H1 (cell line): Measurements from ENCODE around the gene RRAD. TPM values are rescaled to one million over a fixed set of nuclear protein-coding genes. Genes with fewer than 3 reads are reported as not detected.

ENCODE experiments used
- CTCF ChIA-PET: fragments of 300-600 bp; sonication (Branson Sonifier 250); formaldehyde crosslinking; loops from one replicate; lab custom pipeline; 2021; ENCODE audit not compliant: partially characterized antibody; lab: Charles Lee
- POLR2A ChIA-PET: fragments of 300-600 bp; sonication (Branson Sonifier 250); formaldehyde crosslinking; loops from one replicate; lab custom pipeline; 2021; ENCODE audit warnings: inconsistent platforms; ENCODE audit not compliant: partially characterized antibody; lab: Charles Lee
- DNase-seq, 2 experiments: peaks; one replicate each; pipeline versions ENCODE4 v3.0.0 to v3.0.0-alpha.2; 2010 to 2022; ENCODE audit warnings: low spot score in 2 of 2, low read depth in 1 of 2, mixed read lengths in 1 of 2
- FAIRE-seq: peaks from 2 replicates; lab custom pipeline; 2011; peaks lifted over from hg19 to GRCh38; lab: Jason Lieb, UNC
- H2AFZ ChIP-seq: 2 replicates; pipeline ENCODE4 v1.8.1; 2012; ENCODE audit warnings: low read length, inconsistent platforms
- H2AK5ac ChIP-seq: 2 replicates; pipeline ENCODE4 v1.6.1; 2013; ENCODE audit warnings: low read depth, low read length
- H2BK120ac ChIP-seq: replicated peaks from 2 replicates; pipeline ENCODE3; 2013; ENCODE audit warnings: low read depth, low read length, inconsistent platforms
- H2BK12ac ChIP-seq: 2 replicates; pipeline ENCODE4 v1.6.1; 2013; ENCODE audit warnings: low read depth, low read length
- H2BK15ac ChIP-seq: 2 replicates; pipeline ENCODE4 v1.6.1; 2013; ENCODE audit warnings: low read length
- H2BK20ac ChIP-seq: 2 replicates; pipeline ENCODE4 v1.6.1; 2013; ENCODE audit warnings: low read length
- H2BK5ac ChIP-seq: 2 replicates; pipeline ENCODE4 v1.6.1; 2013; ENCODE audit warnings: low read depth, low read length
- H3K14ac ChIP-seq: 2 replicates; pipeline ENCODE4 v1.6.1; 2013; ENCODE audit warnings: inconsistent platforms; ENCODE audit not compliant: insufficient read length
- H3K18ac ChIP-seq: 2 replicates; pipeline ENCODE4 v1.6.1; 2013; ENCODE audit warnings: low read length; ENCODE audit errors: extremely low read depth
- H3K23ac ChIP-seq: 2 replicates; pipeline ENCODE4 v1.6.1; 2013; ENCODE audit warnings: inconsistent platforms; ENCODE audit not compliant: insufficient read length
- H3K23me2 ChIP-seq: 2 replicates; pipeline ENCODE4 v1.6.1; 2013; ENCODE audit warnings: low read depth, low read length
- H3K27ac ChIP-seq: 2 replicates; pipeline ENCODE4 v1.6.1; 2011; ENCODE audit warnings: low read depth, low read length, inconsistent platforms
- H3K27me3 ChIP-seq, 4 experiments: replicated peaks in 1 of 4; 1 replicate in 1 of 4; 2 replicates in 3 of 4; pipeline versions ENCODE4 v1.6.1 to v1.8.1; 2011 to 2013; ENCODE audit warnings: low read length in 3 of 4, mild to moderate bottlenecking in 3 of 4, inconsistent platforms in 2 of 4, mixed read lengths in 2 of 4, moderate library complexity in 1 of 4; ENCODE audit not compliant: control insufficient read depth in 3 of 4, insufficient read depth in 3 of 4; ENCODE audit errors: extremely low read depth in 1 of 4
- H3K36me3 ChIP-seq, 4 experiments: 2 replicates each; pipeline versions ENCODE4 v1.6.1 to v1.8.1; 2011 to 2013; ENCODE audit warnings: mild to moderate bottlenecking in 4 of 4, low read length in 3 of 4, moderate library complexity in 2 of 4, control low read depth in 1 of 4, inconsistent platforms in 1 of 4; ENCODE audit not compliant: insufficient read depth in 4 of 4, control insufficient read depth in 2 of 4
- H3K4ac ChIP-seq: replicated peaks from 2 replicates; pipeline ENCODE3; 2013; ENCODE audit warnings: low read length, low read depth, mixed read lengths, inconsistent platforms; ENCODE audit not compliant: insufficient read length
- H3K4me1 ChIP-seq, 4 experiments: replicated peaks in 1 of 4; 1 replicate in 1 of 4; 2 replicates in 3 of 4; pipeline versions ENCODE4 v1.6.1 to v1.8.1; 2011 to 2013; ENCODE audit warnings: low read length in 3 of 4, inconsistent platforms in 2 of 4, mixed read lengths in 1 of 4; ENCODE audit not compliant: insufficient read depth in 4 of 4, control insufficient read depth in 3 of 4
- H3K4me2 ChIP-seq, 2 experiments: 2 replicates each; pipeline versions ENCODE4 v1.6.1 to v1.8.1; 2011 to 2013; ENCODE audit warnings: low read depth in 2 of 2, low read length in 2 of 2, control low read depth in 1 of 2, inconsistent platforms in 1 of 2, mild to moderate bottlenecking in 1 of 2; ENCODE audit not compliant: insufficient read depth in 1 of 2
- H3K4me3 ChIP-seq, 4 experiments: fragments of 200-600, 300-600 bp in 1 of 4; sonication (generic), shearing (Covaris generic), sonication (Bioruptor Twin) in 1 of 4; 2 replicates each; pipeline versions ENCODE4 v1.5.1 to v1.8.1; 2011 to 2016; ENCODE audit warnings: low read length in 4 of 4, low read depth in 3 of 4, control low read depth in 2 of 4, inconsistent platforms in 2 of 4, mild to moderate bottlenecking in 2 of 4, mixed read lengths in 1 of 4, moderate library complexity in 1 of 4; ENCODE audit not compliant: insufficient read depth in 2 of 4; ENCODE audit errors: extremely low read depth in 1 of 4
- H3K56ac ChIP-seq: replicated peaks from 2 replicates; pipeline ENCODE3; 2013; ENCODE audit warnings: low read depth, mild to moderate bottlenecking, mixed read lengths, low read length, inconsistent platforms; ENCODE audit not compliant: insufficient read length
- H3K79me1 ChIP-seq: 2 replicates; pipeline ENCODE4 v1.6.1; 2013; ENCODE audit warnings: low read depth, low read length, control low read depth
- H3K79me2 ChIP-seq, 2 experiments: 2 replicates each; pipeline versions ENCODE4 v1.6.1 to v1.8.1; 2012 to 2013; ENCODE audit warnings: low read length in 2 of 2, mild to moderate bottlenecking in 2 of 2, inconsistent platforms in 1 of 2; ENCODE audit not compliant: insufficient read depth in 2 of 2, control insufficient read depth in 1 of 2
- H3K9ac ChIP-seq, 4 experiments: replicated peaks in 1 of 4; 1 replicate in 1 of 4; 2 replicates in 3 of 4; pipeline versions ENCODE4 v1.6.1 to v1.8.1; 2011 to 2013; ENCODE audit warnings: low read depth in 3 of 4, low read length in 3 of 4, control low read depth in 2 of 4, mild to moderate bottlenecking in 2 of 4, moderate library complexity in 2 of 4, inconsistent platforms in 1 of 4; ENCODE audit errors: extremely low read depth in 1 of 4
- H3K9me3 ChIP-seq, 2 experiments: 2 replicates each; pipeline versions ENCODE4 v1.6.1 to v1.8.1; 2012 to 2013; ENCODE audit warnings: mild to moderate bottlenecking in 2 of 2, moderate library complexity in 2 of 2, control low read depth in 1 of 2, inconsistent platforms in 1 of 2, low read depth in 1 of 2, low read length in 1 of 2, mixed read lengths in 1 of 2; ENCODE audit not compliant: insufficient read depth in 2 of 2
- H4K20me1 ChIP-seq, 2 experiments: replicated peaks in 1 of 2; 2 replicates each; pipeline versions ENCODE3 to v1.8.1; 2011 to 2013; ENCODE audit warnings: inconsistent platforms in 2 of 2, low read length in 2 of 2, mild to moderate bottlenecking in 1 of 2; ENCODE audit not compliant: insufficient read depth in 2 of 2, control insufficient read depth in 1 of 2
- H4K5ac ChIP-seq: 2 replicates; pipeline ENCODE4 v1.6.1; 2013; ENCODE audit warnings: low read length, low read depth, mixed read lengths, inconsistent platforms; ENCODE audit not compliant: insufficient read length
- H4K8ac ChIP-seq: 2 replicates; pipeline ENCODE4 v1.8.0; 2013; ENCODE audit warnings: mild to moderate bottlenecking, moderate library complexity, low read length, inconsistent platforms; ENCODE audit not compliant: insufficient read depth; ENCODE audit errors: extremely low read depth
- H4K91ac ChIP-seq: replicated peaks from 2 replicates; pipeline ENCODE3; 2013; ENCODE audit warnings: low read length, mixed read lengths, inconsistent platforms; ENCODE audit not compliant: insufficient read length
- E2F6 ChIP-seq: IDR thresholded peaks from 2 replicates; pipeline ENCODE4 v1.6.1; 2012; ENCODE audit warnings: inconsistent platforms
- EGR1 ChIP-seq: IDR thresholded peaks from 2 replicates; pipeline ENCODE4 v1.6.1; 2011; ENCODE audit warnings: low read depth, low read length, borderline replicate concordance
- HDAC2 ChIP-seq, 2 experiments: fragments of 300-600 bp in 1 of 2; sonication (generic) in 1 of 2; IDR thresholded peaks; 2 replicates each; pipeline ENCODE4 v1.6.1; 2011 to 2012; ENCODE audit warnings: low read depth in 2 of 2, low read length in 2 of 2, mild to moderate bottlenecking in 2 of 2, moderate library complexity in 2 of 2, borderline replicate concordance in 1 of 2, inconsistent platforms in 1 of 2
- NANOG ChIP-seq: IDR thresholded peaks from 2 replicates; pipeline ENCODE4 v1.6.1; 2011; ENCODE audit warnings: low read length, low read depth, mild to moderate bottlenecking, inconsistent platforms; ENCODE audit not compliant: insufficient read depth, poor library complexity, severe bottlenecking
- SUZ12 ChIP-seq: fragments of 200-600 bp; sonication (generic); IDR thresholded peaks from 2 replicates; pipeline ENCODE4 v1.6.1; 2012; ENCODE audit warnings: mild to moderate bottlenecking, inconsistent platforms, low read length, moderate library complexity, mixed read lengths
- TAF1 ChIP-seq: IDR thresholded peaks from 2 replicates; pipeline ENCODE4 v1.6.1; 2011; ENCODE audit warnings: mild to moderate bottlenecking, low read depth, low read length
- TBP ChIP-seq: IDR thresholded peaks from 2 replicates; pipeline ENCODE4 v1.6.1; 2011; ENCODE audit warnings: low read depth, low read length, improper control_type of control experiment
- TEAD4 ChIP-seq: IDR thresholded peaks from 2 replicates; pipeline ENCODE4 v1.6.1; 2012; ENCODE audit warnings: low read depth, low read length, inconsistent platforms, mixed read lengths
- YY1 ChIP-seq: IDR thresholded peaks from 2 replicates; pipeline ENCODE4 v1.6.1; 2011; ENCODE audit warnings: low read depth, mild to moderate bottlenecking, low read length
- WGBS, 2 experiments: shearing (Covaris generic) in 1 of 2; methylation state at CpG; one replicate each; pipeline versions ENCODE4 v1.1.6 to v1.1.7; 2013 to 2015; ENCODE audit warnings: low lambda C conversion rate in 2 of 2, mixed read lengths in 2 of 2, inconsistent platforms in 1 of 2, low coverage in 1 of 2, missing lambda C conversion rate in 1 of 2; ENCODE audit not compliant: insufficient replicate concordance in 2 of 2, insufficient coverage in 1 of 2, insufficient read length in 1 of 2; ENCODE audit errors: extremely low coverage in 1 of 2, missing lambda C conversion rate in 1 of 2; 5-methylcytosine and 5-hydroxymethylcytosine counted together
- polyA plus RNA-seq, 7 experiments: library from polyadenylated mRNA; depleted of rRNA in 3 of 7; stranded (reverse) in 5 of 7; unstranded in 2 of 7; fragments of >200 nt in 5 of 7; fragments of 200-250 nt in 2 of 7; gene quantifications; 1 replicate in 5 of 7; 2 replicates in 1 of 7; 4 replicates in 1 of 7; pipeline versions ENCODE4 v1.2.1 to v1.2.3, GENCODE V29; 2011 to 2013; ENCODE audit warnings: missing spikeins in 2 of 7, mixed read lengths in 2 of 7
- total RNA-seq: library from RNA; stranded (reverse); fragmentation: NEBNext Ultra II Directional; extraction: Animal tissue kit (Norgen Biotek cat#: 25700); gene quantifications from 2 replicates; pipeline ENCODE4 v1.2.1, GENCODE V29; 2021

Gene RRAD
- total and polyA plus RNA-seq, 2 of the 8 experiments (the other 6 are each of a cell fraction or from before 2014, with no cell fraction given): 0.17 TPM; not detected in 1

DNA sequence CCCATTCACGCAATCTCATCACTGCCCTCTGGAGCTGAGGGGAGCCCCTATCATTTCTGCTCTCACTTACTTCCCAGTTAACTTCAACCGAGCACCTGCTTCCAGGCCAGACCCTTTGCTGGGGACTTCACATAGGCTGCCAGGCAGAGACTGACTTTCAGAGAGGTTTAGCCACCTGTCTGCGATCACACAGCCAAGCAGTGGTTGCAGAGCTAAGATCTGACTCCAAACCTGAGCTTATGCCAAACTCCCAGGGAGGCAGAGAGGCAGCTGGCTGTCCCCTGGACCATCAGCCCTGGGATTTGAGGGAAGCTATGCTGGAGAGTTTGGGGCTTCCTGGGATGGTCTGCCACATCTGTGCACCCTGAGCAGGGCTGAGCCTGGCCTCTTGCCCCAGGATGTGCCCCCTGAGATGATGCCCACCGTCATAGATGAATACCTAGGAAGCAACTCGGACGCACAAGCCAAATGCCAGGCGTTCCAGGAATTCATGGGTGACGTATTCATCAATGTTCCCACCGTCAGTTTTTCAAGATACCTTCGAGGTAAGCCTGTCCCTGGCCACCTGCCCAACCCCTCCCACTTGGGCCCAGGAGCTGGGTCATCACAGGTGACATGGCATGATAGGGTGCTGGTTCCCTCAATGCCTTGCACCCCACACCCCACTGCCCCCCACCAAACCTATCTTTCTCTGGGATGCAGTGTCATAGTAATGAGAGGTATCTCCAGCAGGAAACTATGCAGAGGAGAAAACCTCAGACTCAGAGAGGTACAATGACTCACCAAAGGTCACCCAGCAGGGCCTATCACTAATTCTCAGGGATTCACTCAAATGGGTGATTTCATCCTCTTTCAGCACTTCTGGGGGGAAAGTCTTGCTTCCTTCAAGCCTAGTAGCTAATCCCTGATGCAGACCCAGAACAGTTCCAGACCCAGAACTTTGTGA is 45.7 kb upstream of the RRAD start:
- DNase-seq: no peak
- no peaks in the 10 kb centered on the region for H3K23me2 ChIP-seq
- TF ChIP-seq HDAC2 (IDR thresholded peaks at IDR 0.05; ENCODE audit: borderline replicate concordance in 1 of 2, low read depth in 2 of 2, low read length in 2 of 2) (no peak), TAF1 (no peak), SUZ12 (no peak), TEAD4 (no peak), E2F6 (no peak), NANOG (no peak), TBP (no peak), EGR1 (no peak), YY1 (no peak)
- H3K9me3 ChIP-seq: no peaks in the 10 kb centered on the region
- no peak overlapping the region for H3K56ac ChIP-seq
- no peak overlapping the region for H3K4me2 ChIP-seq
- no peak overlapping the region for H3K27ac ChIP-seq
- H4K91ac ChIP-seq: no peak overlapping the region
- POLR2A ChIA-PET: no interaction called here
- H2AK5ac ChIP-seq: no peak overlapping the region
- no peaks in the 10 kb centered on the region for H3K27me3 ChIP-seq
- H2BK15ac ChIP-seq: no peak overlapping the region
- no peaks in the 10 kb centered on the region for H3K4me1 ChIP-seq
- no peak overlapping the region for H3K9ac ChIP-seq
- no peak overlapping the region for H2AFZ ChIP-seq
- H3K4me3 ChIP-seq: no peak overlapping the region
- no peak overlapping the region for H4K5ac ChIP-seq
- H3K14ac ChIP-seq: no peak overlapping the region
- H3K79me2 ChIP-seq: no peaks in the 10 kb centered on the region
- CTCF ChIA-PET: interaction anchor here (0.6 to 10.2 kb wide), 8 partner anchors 10 to 217 kb away, joined by 3 to 130 read pairs (median 3); partner anchors contain the start of gene CES3
- H4K20me1 ChIP-seq: peaks cover 0 to under 1% of the 10 kb centered on the region in 2 experiments
- 87% methylated on average over 10 of the region's 10 CpGs; no CpG with 5 or more reads in 1 of the 2 experiments for WGBS, 2 experiments
- no peak overlapping the region for H2BK20ac ChIP-seq
- H3K4ac ChIP-seq: no peak overlapping the region
- no peak overlapping the region for H2BK120ac ChIP-seq
- H4K8ac ChIP-seq: no peak overlapping the region
- H2BK5ac ChIP-seq: no peak overlapping the region
- no peak overlapping the region for H3K18ac ChIP-seq
- H3K23ac ChIP-seq: no peak overlapping the region
- H3K36me3 ChIP-seq: no peaks in the 10 kb centered on the region
- FAIRE-seq: no peak
- H3K79me1 ChIP-seq: no peaks in the 10 kb centered on the region
- no peak overlapping the region for H2BK12ac ChIP-seq
